Erythroblast (primary cell): Measurements from ENCODE around the gene YIF1B.

Experiments
- GATA1 ChIP-seq: IDR thresholded peaks from 2 replicates; pipeline ENCODE4 v1.6.1; 2011; ENCODE audit warnings: low read depth, mild to moderate bottlenecking, control low read depth, low read length, moderate library complexity
- POLR2A ChIP-seq: IDR thresholded peaks from 2 replicates; pipeline ENCODE4 v1.6.1; 2011; ENCODE audit warnings: mild to moderate bottlenecking, low read length

GRCh38 chr19:38310279-38310670, 5.5 kb downstream of the YIF1B start:
- no peak for TF ChIP-seq POLR2A
- TF ChIP-seq GATA1 = no peak
